ENCODE measurements around the gene SH3PXD2A.

DNA sequence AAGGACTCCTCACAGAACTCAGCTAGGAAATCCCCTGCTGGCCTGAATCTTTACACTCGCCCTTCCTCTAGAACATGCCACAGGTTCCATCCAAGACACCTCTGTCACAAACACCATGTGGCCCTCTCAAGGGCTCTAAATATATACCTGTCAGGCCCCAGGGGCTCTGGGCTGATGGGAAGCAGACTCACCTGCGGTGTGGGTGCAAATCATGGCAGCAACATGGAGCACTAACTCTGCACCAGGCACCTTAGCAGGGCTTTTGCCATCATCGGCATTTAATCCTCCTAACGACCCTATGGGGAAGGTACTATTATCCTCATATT lies 17.3 kb downstream of the SH3PXD2A start:
- TF ChIP-seq POLR2A (IDR thresholded peaks at IDR 0.05; ENCODE audit: low read depth, low read length), result no peak
- no peak for TF ChIP-seq TAF1 (IDR thresholded peaks at IDR 0.05; ENCODE audit: borderline replicate concordance, low read depth, low read length)
- no peak for TF ChIP-seq POLR2AphosphoS5 (IDR thresholded peaks at IDR 0.05; ENCODE audit: low read depth, low read length)
